Measurements from ENCODE around the gene GBP7.

DNA sequence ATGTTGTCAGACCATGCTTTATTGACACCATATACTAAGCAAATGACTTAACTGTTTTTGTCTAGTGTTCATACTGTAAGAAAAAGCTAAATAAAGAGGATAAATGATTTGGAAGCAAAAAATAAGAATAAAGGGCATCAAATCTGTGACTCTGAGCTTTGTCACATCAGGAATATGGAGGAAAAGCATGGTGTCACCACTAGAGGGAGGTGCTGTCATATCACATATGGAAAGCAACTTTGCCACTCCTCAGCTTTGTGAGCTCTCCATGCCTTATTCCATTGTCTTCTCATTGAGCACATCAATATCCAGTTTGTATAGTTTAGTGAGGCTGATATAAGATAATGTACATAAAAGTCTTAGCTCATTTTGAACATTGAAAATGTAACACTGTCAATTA is 90.0 kb downstream of the GBP7 start:
- TF ChIP-seq, protein P1, sequence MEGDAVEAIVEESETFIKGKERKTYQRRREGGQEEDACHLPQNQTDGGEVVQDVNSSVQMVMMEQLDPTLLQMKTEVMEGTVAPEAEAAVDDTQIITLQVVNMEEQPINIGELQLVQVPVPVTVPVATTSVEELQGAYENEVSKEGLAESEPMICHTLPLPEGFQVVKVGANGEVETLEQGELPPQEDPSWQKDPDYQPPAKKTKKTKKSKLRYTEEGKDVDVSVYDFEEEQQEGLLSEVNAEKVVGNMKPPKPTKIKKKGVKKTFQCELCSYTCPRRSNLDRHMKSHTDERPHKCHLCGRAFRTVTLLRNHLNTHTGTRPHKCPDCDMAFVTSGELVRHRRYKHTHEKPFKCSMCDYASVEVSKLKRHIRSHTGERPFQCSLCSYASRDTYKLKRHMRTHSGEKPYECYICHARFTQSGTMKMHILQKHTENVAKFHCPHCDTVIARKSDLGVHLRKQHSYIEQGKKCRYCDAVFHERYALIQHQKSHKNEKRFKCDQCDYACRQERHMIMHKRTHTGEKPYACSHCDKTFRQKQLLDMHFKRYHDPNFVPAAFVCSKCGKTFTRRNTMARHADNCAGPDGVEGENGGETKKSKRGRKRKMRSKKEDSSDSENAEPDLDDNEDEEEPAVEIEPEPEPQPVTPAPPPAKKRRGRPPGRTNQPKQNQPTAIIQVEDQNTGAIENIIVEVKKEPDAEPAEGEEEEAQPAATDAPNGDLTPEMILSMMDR (IDR thresholded peaks at IDR 0.05; ENCODE audit: borderline replicate concordance, extremely low read depth, low read length, poor library complexity, severe bottlenecking) = peak; percentile 81
- TF ChIP-seq EZH2 (IDR thresholded peaks at IDR 0.05; ENCODE audit: borderline replicate concordance, low read depth, low read length, severe bottlenecking) = no peak

Measured in DND-41 (cell line).